OCI-LY1 (cell line): Measurements from ENCODE around the gene MED13L.
"Not testable (repeated sequence)": the region's sequence is repeated elsewhere in the genome, so short reads cannot be mapped to it uniquely, and the experiment has no call there.

Experiments
- H2AFZ ChIP-seq: fragments of 200-600 bp; sonication (generic), shearing (Covaris generic); 2 replicates; pipeline ENCODE4 v1.6.0; 2014; ENCODE audit warnings: antibody characterized with exemption, mild to moderate bottlenecking, low read length
- H3F3A ChIP-seq: fragments of 200-600 bp; sonication (generic), shearing (Covaris generic); 2 replicates; pipeline ENCODE4 v1.6.0; 2014; ENCODE audit warnings: mild to moderate bottlenecking, antibody characterized with exemption, low read length, moderate library complexity; ENCODE audit not compliant: insufficient read depth
- H3K27ac ChIP-seq: fragments of 200-600 bp; sonication (generic); 2 replicates; pipeline ENCODE4 v1.5.1; 2014; ENCODE audit warnings: low read length, mixed run types, mild to moderate bottlenecking, low read depth; ENCODE audit not compliant: poor library complexity, severe bottlenecking
- H3K27me3 ChIP-seq: fragments of 200-600 bp; sonication (generic); 2 replicates; pipeline ENCODE4 v1.6.0; 2014; ENCODE audit warnings: antibody characterized with exemption, mild to moderate bottlenecking, low read length, moderate library complexity; ENCODE audit not compliant: insufficient read depth
- H3K36me3 ChIP-seq: fragments of 200-600 bp; sonication (generic); 2 replicates; pipeline ENCODE4 v1.6.1; 2014; ENCODE audit warnings: mild to moderate bottlenecking, antibody characterized with exemption, low read length, moderate library complexity, mixed read lengths; ENCODE audit not compliant: insufficient read depth
- H3K4me1 ChIP-seq: fragments of 200-600 bp; sonication (generic); 2 replicates; pipeline ENCODE4 v1.5.1; 2014; ENCODE audit warnings: mild to moderate bottlenecking, low read length, moderate library complexity; ENCODE audit not compliant: insufficient read depth, severe bottlenecking
- H3K4me2 ChIP-seq: fragments of 200-600 bp; sonication (generic), shearing (Covaris generic); 2 replicates; pipeline ENCODE4 v1.6.1; 2014; ENCODE audit warnings: low read length
- H3K4me3 ChIP-seq: fragments of 200-600 bp; sonication (generic); 2 replicates; pipeline ENCODE4 v1.5.1; 2014; ENCODE audit warnings: low read length, low read depth, mild to moderate bottlenecking, mixed read lengths; ENCODE audit not compliant: poor library complexity, severe bottlenecking
- H3K79me2 ChIP-seq: fragments of 200-600 bp; shearing (Covaris generic); 2 replicates; pipeline ENCODE4 v1.6.1; 2016; ENCODE audit warnings: mixed run types, low read length, mixed read lengths; ENCODE audit not compliant: insufficient read depth
- H3K9ac ChIP-seq: fragments of 200-600 bp; sonication (generic), shearing (Covaris generic); 2 replicates; pipeline ENCODE4 v1.6.1; 2014; ENCODE audit warnings: mild to moderate bottlenecking, low read length, mixed read lengths
- H3K9me2 ChIP-seq: fragments of 200-600 bp; sonication (generic), shearing (Covaris generic); 2 replicates; pipeline ENCODE4 v1.6.1; 2014; ENCODE audit warnings: low read depth, mild to moderate bottlenecking, low read length, mixed read lengths
- H3K9me3 ChIP-seq: fragments of 200-600 bp; shearing (Covaris generic); 2 replicates; pipeline ENCODE4 v1.6.1; 2014; ENCODE audit warnings: low read length, mixed read lengths
- H4K20me1 ChIP-seq: fragments of 200-600 bp; sonication (generic), shearing (Covaris generic); 2 replicates; pipeline ENCODE4 v1.6.0; 2016; ENCODE audit warnings: mild to moderate bottlenecking, low read length; ENCODE audit not compliant: insufficient read depth
- EZH2 ChIP-seq: fragments of 200-600 bp; sonication (generic), shearing (Covaris generic); IDR thresholded peaks from 2 replicates; pipeline ENCODE4 v1.8.0; 2017; ENCODE audit warnings: borderline replicate concordance, mixed run types, mild to moderate bottlenecking, antibody characterized with exemption, low read length, moderate library complexity, mixed read lengths
- TF ChIP-seq, protein P1 (sequence below): fragments of 200-600 bp; sonication (generic), shearing (Covaris generic); IDR thresholded peaks from 2 replicates; pipeline ENCODE4 v1.5.1; 2017; ENCODE audit warnings: mild to moderate bottlenecking, antibody characterized with exemption, low read length, moderate library complexity, mixed read lengths

MED13L gene

GRCh38 chr12:115979351-115979750 lies 298.1 kb downstream of the MED13L start:
- no peak overlapping the region for H3K4me3 ChIP-seq
- no peak overlapping the region for H3K27ac ChIP-seq
- H3K27me3 ChIP-seq = no peaks in the 10 kb centered on the region
- TF ChIP-seq, protein P1, sequence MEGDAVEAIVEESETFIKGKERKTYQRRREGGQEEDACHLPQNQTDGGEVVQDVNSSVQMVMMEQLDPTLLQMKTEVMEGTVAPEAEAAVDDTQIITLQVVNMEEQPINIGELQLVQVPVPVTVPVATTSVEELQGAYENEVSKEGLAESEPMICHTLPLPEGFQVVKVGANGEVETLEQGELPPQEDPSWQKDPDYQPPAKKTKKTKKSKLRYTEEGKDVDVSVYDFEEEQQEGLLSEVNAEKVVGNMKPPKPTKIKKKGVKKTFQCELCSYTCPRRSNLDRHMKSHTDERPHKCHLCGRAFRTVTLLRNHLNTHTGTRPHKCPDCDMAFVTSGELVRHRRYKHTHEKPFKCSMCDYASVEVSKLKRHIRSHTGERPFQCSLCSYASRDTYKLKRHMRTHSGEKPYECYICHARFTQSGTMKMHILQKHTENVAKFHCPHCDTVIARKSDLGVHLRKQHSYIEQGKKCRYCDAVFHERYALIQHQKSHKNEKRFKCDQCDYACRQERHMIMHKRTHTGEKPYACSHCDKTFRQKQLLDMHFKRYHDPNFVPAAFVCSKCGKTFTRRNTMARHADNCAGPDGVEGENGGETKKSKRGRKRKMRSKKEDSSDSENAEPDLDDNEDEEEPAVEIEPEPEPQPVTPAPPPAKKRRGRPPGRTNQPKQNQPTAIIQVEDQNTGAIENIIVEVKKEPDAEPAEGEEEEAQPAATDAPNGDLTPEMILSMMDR = no peak
- TF ChIP-seq EZH2 = no peak
- H3K4me1 ChIP-seq = no peaks in the 10 kb centered on the region
- H4K20me1 ChIP-seq = no peaks in the 10 kb centered on the region
- H3K9me2 ChIP-seq = no peaks in the 10 kb centered on the region
- no peaks in the 10 kb centered on the region for H3K9me3 ChIP-seq
- no peak overlapping the region for H3K9ac ChIP-seq
- no peak overlapping the region for H3K4me2 ChIP-seq
- no peaks in the 10 kb centered on the region for H3F3A ChIP-seq
- no peak overlapping the region for H2AFZ ChIP-seq
- H3K36me3 ChIP-seq = no peaks in the 10 kb centered on the region; the same call in 1 of the 2 replicates
- no peaks in the 10 kb centered on the region for H3K79me2 ChIP-seq

DNA sequence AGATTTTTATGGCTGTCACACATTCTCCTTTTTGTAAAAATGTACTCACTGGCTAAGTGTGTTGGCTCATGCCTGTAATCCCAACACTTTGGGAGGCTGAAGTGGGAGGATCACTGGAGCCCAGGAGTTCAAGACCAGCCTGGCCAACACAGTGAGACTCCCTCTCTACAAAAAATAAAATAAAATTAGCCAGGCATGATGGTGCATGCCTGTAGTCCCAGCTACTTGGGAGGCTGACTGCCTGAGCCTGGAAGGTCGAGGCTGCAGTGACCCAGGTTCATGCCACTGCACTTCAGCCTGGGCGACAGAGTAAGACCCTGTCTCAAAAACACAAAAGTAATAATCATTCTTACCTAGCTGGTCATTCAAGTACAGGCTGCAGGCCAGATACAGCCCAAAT lies 300.7 kb downstream of the MED13L start:
- not testable (repeated sequence) for H3K27me3 ChIP-seq

DNA sequence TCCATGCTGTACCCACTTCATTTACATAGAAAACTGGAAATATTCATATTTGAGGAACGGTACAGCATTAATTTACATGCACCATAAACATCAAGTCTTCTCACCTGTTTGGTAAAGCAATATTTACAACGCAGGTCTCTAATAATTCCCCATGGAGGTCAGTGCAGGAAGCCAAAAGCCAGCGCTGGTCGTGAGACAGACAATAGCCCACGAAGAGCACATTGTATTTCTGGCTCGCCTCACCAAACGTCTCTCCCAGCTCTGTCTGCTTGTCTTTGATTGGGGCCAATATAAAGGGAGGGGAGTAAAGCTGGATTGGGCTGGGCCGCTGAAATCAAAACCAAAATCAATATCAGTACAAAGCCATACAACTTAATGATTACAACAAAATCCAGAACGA lies 302.1 kb downstream of the MED13L start:
- no peaks in the 10 kb centered on the region for H3K79me2 ChIP-seq
- no peak overlapping the region for H3K4me2 ChIP-seq
- H3K9me3 ChIP-seq = no peaks in the 10 kb centered on the region
- no peak overlapping the region for H3K27ac ChIP-seq
- H4K20me1 ChIP-seq = no peaks in the 10 kb centered on the region
- no peak overlapping the region for H3K4me3 ChIP-seq
- H2AFZ ChIP-seq = no peak overlapping the region
- no peaks in the 10 kb centered on the region for H3K9me2 ChIP-seq
- H3K27me3 ChIP-seq = no peaks in the 10 kb centered on the region
- no peaks in the 10 kb centered on the region for H3K4me1 ChIP-seq
- H3K9ac ChIP-seq = no peak overlapping the region
- no peaks in the 10 kb centered on the region for H3F3A ChIP-seq
- H3K36me3 ChIP-seq = peaks cover 20% of the 10 kb centered on the region; the same call in 1 of the 2 replicates
- TF ChIP-seq, protein P1 = no peak
- TF ChIP-seq EZH2 = no peak

More for the DNA sequence above, 300.7 kb downstream of the MED13L start:
- not testable (repeated sequence) for H2AFZ ChIP-seq, H3K9ac ChIP-seq, H3K9me2 ChIP-seq, H3K79me2 ChIP-seq, H3K27ac ChIP-seq, H4K20me1 ChIP-seq, H3K36me3 ChIP-seq, H3K9me3 ChIP-seq, H3K4me3 ChIP-seq, H3K4me1 ChIP-seq, H3K4me2 ChIP-seq, H3F3A ChIP-seq

- Histone ChIP-seq H3K36me3 (peaks cover 24% of the 10 kb centered on the region; the same call in 1 of the 2 replicates), H3K79me2 (no peaks in the 10 kb centered on the region), H3K27ac (no peak overlapping the region), H3K4me3 (no peak overlapping the region), H3K9ac (no peak overlapping the region), H3K9me2 (no peaks in the 10 kb centered on the region), H3K4me1 (no peaks in the 10 kb centered on the region), H3K9me3 (no peaks in the 10 kb centered on the region), H2AFZ (no peak overlapping the region), H4K20me1 (no peaks in the 10 kb centered on the region), H3K27me3 (no peaks in the 10 kb centered on the region), H3K4me2 (no peak overlapping the region), H3F3A (no peaks in the 10 kb centered on the region)
- TF ChIP-seq, protein P1 = no peak
- no peak for TF ChIP-seq EZH2
Measured at GRCh38 chr12:115973968-115974724, 303.3 kb downstream of the MED13L start.
